CD4-positive, CD25-positive, alpha-beta regulatory T cell (primary cell): Measurements from ENCODE around the gene CENPA. TPM values are rescaled to one million over a fixed set of nuclear protein-coding genes. Genes with fewer than 3 reads are reported as not detected.
A peak's percentile ranks its signal among the peaks of the same experiment; 100 is the strongest.
"Not testable (repeated sequence)": the region's sequence is repeated elsewhere in the genome, so short reads cannot be mapped to it uniquely, and the experiment has no call there.

ENCODE experiments used
- ATAC-seq, 2 donors: fragments of 150-1000 bp; cut with Tn5 transposase; one replicate each; pipeline ENCODE4 v1.10.0; 2021; ENCODE audit warnings: low read depth in 2 of 2, moderate number of reproducible peaks in 2 of 2, moderate library complexity in 1 of 2
- DNase-seq, 3 donors: peaks; one replicate each; pipeline versions ENCODE4 v3.0.0 to v3.0.0-alpha.2; 2012 to 2022; ENCODE audit warnings: mixed read lengths in 1 of 3
- H3K27ac ChIP-seq: one replicate; pipeline ENCODE4 v1.7.0; 2013; ENCODE audit warnings: mild to moderate bottlenecking, low read length; ENCODE audit not compliant: insufficient read depth, poor library complexity, severe bottlenecking
- H3K27me3 ChIP-seq: one replicate; pipeline ENCODE4 v1.7.0; 2013; ENCODE audit warnings: low read length; ENCODE audit not compliant: control insufficient read depth, insufficient read depth
- H3K36me3 ChIP-seq: one replicate; pipeline ENCODE4 v1.7.0; 2013; ENCODE audit warnings: mild to moderate bottlenecking, low read length, moderate library complexity; ENCODE audit not compliant: control insufficient read depth, insufficient read depth
- H3K4me1 ChIP-seq: 2 replicates; pipeline ENCODE4 v1.7.0; 2013; ENCODE audit warnings: mild to moderate bottlenecking, low read length; ENCODE audit not compliant: insufficient read depth, control insufficient read depth, poor library complexity, severe bottlenecking
- H3K4me3 ChIP-seq: one replicate; pipeline ENCODE4 v1.7.0; 2013; ENCODE audit warnings: low read depth, mild to moderate bottlenecking, low read length, moderate library complexity
- H3K9me3 ChIP-seq, 2 experiments: 1 replicate in 1 of 2; 2 replicates in 1 of 2; pipeline ENCODE4 v1.7.0; 2013; ENCODE audit warnings: low read length in 2 of 2, mild to moderate bottlenecking in 1 of 2, moderate library complexity in 1 of 2; ENCODE audit not compliant: control insufficient read depth in 2 of 2
- H3K27ac Mint-ChIP-seq, 3 donors: one replicate each; pipeline ENCODE4 v1.8.0; 2020 to 2022; ENCODE audit warnings: mild to moderate bottlenecking in 3 of 3, mixed read lengths in 3 of 3, moderate library complexity in 2 of 3
- H3K27me3 Mint-ChIP-seq: one replicate; pipeline ENCODE4 v1.8.0; 2022; ENCODE audit warnings: mild to moderate bottlenecking, mixed read lengths
- H3K36me3 Mint-ChIP-seq: one replicate; pipeline ENCODE4 v1.8.0; 2020; ENCODE audit warnings: mixed read lengths
- H3K4me1 Mint-ChIP-seq, 4 donors: one replicate each; pipeline ENCODE4 v1.8.0; 2020 to 2022; ENCODE audit warnings: mixed read lengths in 4 of 4, mild to moderate bottlenecking in 1 of 4
- H3K4me3 Mint-ChIP-seq, 4 donors: one replicate each; pipeline ENCODE4 v1.8.0; 2020 to 2022; ENCODE audit warnings: mild to moderate bottlenecking in 4 of 4, mixed read lengths in 4 of 4, moderate library complexity in 3 of 4
- H3K9me3 Mint-ChIP-seq, 7 donors: one replicate each; pipeline ENCODE4 v1.8.0; 2020 to 2022; ENCODE audit warnings: mixed read lengths in 7 of 7, mild to moderate bottlenecking in 3 of 7, moderate library complexity in 2 of 7
- polyA plus RNA-seq, 4 donors: library from polyadenylated mRNA; unstranded; fragments of 300-500 nt; fragmentation: Illumina TruSeq; gene quantifications; one replicate each; pipeline ENCODE4 v1.2.3, GENCODE V29; 2021
- total RNA-seq: library from RNA; stranded (reverse); gene quantifications from one replicate; pipeline ENCODE4 v1.2.3, GENCODE V29; 2022

The CENPA gene
- total and polyA plus RNA-seq, 5 donors from 2014 or later = 0.54 to 3.9 (median 2.0) TPM

- H3K9me3 Mint-ChIP-seq = no peaks in the 10 kb centered on the region
- H3K36me3 Mint-ChIP-seq = peaks cover 12% of the 10 kb centered on the region
- H3K4me3 Mint-ChIP-seq = peak overlapping the region; percentile 88 to 94 (median 90)
- Histone ChIP-seq H3K36me3 (peaks cover 15% of the 10 kb centered on the region), H3K9me3 (no peaks in the 10 kb centered on the region), H3K27me3 (no peaks in the 10 kb centered on the region), H3K4me3 (peak overlapping the region; percentile 96), H3K27ac (peak overlapping the region; percentile 72), H3K4me1 (peaks cover 15% of the 10 kb centered on the region)
- H3K27me3 Mint-ChIP-seq = peaks cover 5% of the 10 kb centered on the region
- no peak for ATAC-seq
- DNase-seq = no peak
- H3K27ac Mint-ChIP-seq = peak overlapping the region in 2 of 3 donors; percentile 92 to 96
- H3K4me1 Mint-ChIP-seq = peaks cover 5 to 33% (median 20%) of the 10 kb centered on the region in 4 donors
These were observed 1.2 kb upstream of the CENPA start for GRCh38 chr2:26784570-26785234.

- no peaks in the 10 kb centered on the region for H3K27me3 ChIP-seq
- H3K36me3 ChIP-seq = no peaks in the 10 kb centered on the region
- peak in 2 of 3 donors; percentile 22 to 39 for DNase-seq
- peaks cover 2% of the 10 kb centered on the region for H3K36me3 Mint-ChIP-seq
- H3K9me3 ChIP-seq = no peaks in the 10 kb centered on the region
- ATAC-seq = no peak
- H3K27ac Mint-ChIP-seq = peak overlapping the region in 2 of 3 donors; percentile 89 to 91
- peaks cover 4% of the 10 kb centered on the region for H3K27me3 Mint-ChIP-seq
- H3K9me3 Mint-ChIP-seq = peaks cover 0 to 6% (median 0%) of the 10 kb centered on the region in 7 donors
- peak overlapping the region; percentile 87 to 94 (median 89) for H3K4me3 Mint-ChIP-seq
- peaks cover 5 to 36% (median 22%) of the 10 kb centered on the region in 4 donors for H3K4me1 Mint-ChIP-seq
- peak overlapping the region; percentile 14 for H3K27ac ChIP-seq
- H3K4me1 ChIP-seq = peaks cover 15% of the 10 kb centered on the region
- peak overlapping the region; percentile 80 for H3K4me3 ChIP-seq
These were observed 562 bp downstream of the CENPA start for GRCh38 chr2:26786207-26787028.

GRCh38 chr2:26792720-26793119 lies 6.9 kb downstream of the CENPA start:
- Histone ChIP-seq H3K36me3 (no peaks in the 10 kb centered on the region), H3K27ac (no peak overlapping the region), H3K9me3 (no peaks in the 10 kb centered on the region), H3K4me1 (no peaks in the 10 kb centered on the region), H3K27me3 (no peaks in the 10 kb centered on the region), H3K4me3 (no peak overlapping the region)
- H3K9me3 Mint-ChIP-seq = peaks cover 0 to 6% (median 0%) of the 10 kb centered on the region in 7 donors
- H3K27me3 Mint-ChIP-seq = no peaks in the 10 kb centered on the region
- no peak overlapping the region for H3K4me3 Mint-ChIP-seq
- no peaks in the 10 kb centered on the region for H3K36me3 Mint-ChIP-seq
- DNase-seq (no peak), ATAC-seq (no peak)
- H3K4me1 Mint-ChIP-seq = peaks cover 3 to 24% (median 12%) of the 10 kb centered on the region in 4 donors
- no peak overlapping the region for H3K27ac Mint-ChIP-seq

GRCh38 chr2:26793518-26793917 lies 7.7 kb downstream of the CENPA start:
- H3K27ac Mint-ChIP-seq = no peak overlapping the region
- no peaks in the 10 kb centered on the region for H3K36me3 ChIP-seq
- no peak overlapping the region for H3K27ac ChIP-seq
- H3K4me1 ChIP-seq = no peaks in the 10 kb centered on the region
- H3K27me3 ChIP-seq = no peaks in the 10 kb centered on the region
- no peaks in the 10 kb centered on the region for H3K36me3 Mint-ChIP-seq
- peaks cover 0 to 16% (median 6%) of the 10 kb centered on the region in 4 donors for H3K4me1 Mint-ChIP-seq
- peaks cover 0 to 6% (median 0%) of the 10 kb centered on the region in 7 donors for H3K9me3 Mint-ChIP-seq
- DNase-seq (no peak), ATAC-seq (no peak)
- H3K9me3 ChIP-seq = no peaks in the 10 kb centered on the region
- H3K4me3 ChIP-seq = no peak overlapping the region
- H3K27me3 Mint-ChIP-seq = no peaks in the 10 kb centered on the region
- H3K4me3 Mint-ChIP-seq = no peak overlapping the region

GRCh38 chr2:26795135-26795534 lies 9.3 kb downstream of the CENPA start:
- not testable (repeated sequence) for H3K36me3 Mint-ChIP-seq, DNase-seq, H3K9me3 ChIP-seq, H3K4me1 Mint-ChIP-seq, H3K4me3 Mint-ChIP-seq, H3K36me3 ChIP-seq, H3K27ac ChIP-seq, H3K4me1 ChIP-seq, ATAC-seq, H3K27me3 ChIP-seq, H3K27me3 Mint-ChIP-seq, H3K4me3 ChIP-seq, H3K27ac Mint-ChIP-seq, H3K9me3 Mint-ChIP-seq

- Mint-ChIP-seq H3K27ac (peak overlapping the region in 1 of 3 donors; percentile 67), H3K27me3 (no peaks in the 10 kb centered on the region), H3K4me3 (no peak overlapping the region), H3K36me3 (no peaks in the 10 kb centered on the region), H3K9me3 (no peaks in the 10 kb centered on the region), H3K4me1 (peaks cover 0 to 11% (median 0%) of the 10 kb centered on the region in 4 donors)
- Histone ChIP-seq H3K4me1 (no peaks in the 10 kb centered on the region), H3K36me3 (no peaks in the 10 kb centered on the region), H3K9me3 (no peaks in the 10 kb centered on the region), H3K4me3 (no peak overlapping the region), H3K27ac (no peak overlapping the region), H3K27me3 (no peaks in the 10 kb centered on the region)
- DNase-seq (no peak), ATAC-seq (no peak)
These were observed 15.5 kb downstream of the CENPA start for GRCh38 chr2:26801328-26801727.

GRCh38 chr2:26801796-26802195 lies 15.9 kb downstream of the CENPA start:
- Mint-ChIP-seq H3K4me3 (no peak overlapping the region), H3K27me3 (no peaks in the 10 kb centered on the region), H3K27ac (peak overlapping the region in 1 of 3 donors; percentile 67), H3K36me3 (no peaks in the 10 kb centered on the region), H3K4me1 (peaks cover 0 to 11% (median 0%) of the 10 kb centered on the region in 4 donors), H3K9me3 (no peaks in the 10 kb centered on the region)
- Histone ChIP-seq H3K27me3 (no peaks in the 10 kb centered on the region), H3K36me3 (no peaks in the 10 kb centered on the region), H3K9me3 (no peaks in the 10 kb centered on the region), H3K4me1 (no peaks in the 10 kb centered on the region), H3K27ac (no peak overlapping the region), H3K4me3 (no peak overlapping the region)
- ATAC-seq (no peak), DNase-seq (no peak)
